NT2/D1 (cell line): ENCODE measurements around the gene MFSD11.

Experiments used
- SUZ12 ChIP-seq: IDR thresholded peaks from 2 replicates; pipeline ENCODE4 v1.6.1; 2011; ENCODE audit not compliant: insufficient read length, insufficient read depth; ENCODE audit errors: extremely low read depth
- YY1 ChIP-seq: IDR thresholded peaks from 2 replicates; pipeline ENCODE4 v1.6.1; 2011; ENCODE audit not compliant: insufficient read length, insufficient read depth

DNA sequence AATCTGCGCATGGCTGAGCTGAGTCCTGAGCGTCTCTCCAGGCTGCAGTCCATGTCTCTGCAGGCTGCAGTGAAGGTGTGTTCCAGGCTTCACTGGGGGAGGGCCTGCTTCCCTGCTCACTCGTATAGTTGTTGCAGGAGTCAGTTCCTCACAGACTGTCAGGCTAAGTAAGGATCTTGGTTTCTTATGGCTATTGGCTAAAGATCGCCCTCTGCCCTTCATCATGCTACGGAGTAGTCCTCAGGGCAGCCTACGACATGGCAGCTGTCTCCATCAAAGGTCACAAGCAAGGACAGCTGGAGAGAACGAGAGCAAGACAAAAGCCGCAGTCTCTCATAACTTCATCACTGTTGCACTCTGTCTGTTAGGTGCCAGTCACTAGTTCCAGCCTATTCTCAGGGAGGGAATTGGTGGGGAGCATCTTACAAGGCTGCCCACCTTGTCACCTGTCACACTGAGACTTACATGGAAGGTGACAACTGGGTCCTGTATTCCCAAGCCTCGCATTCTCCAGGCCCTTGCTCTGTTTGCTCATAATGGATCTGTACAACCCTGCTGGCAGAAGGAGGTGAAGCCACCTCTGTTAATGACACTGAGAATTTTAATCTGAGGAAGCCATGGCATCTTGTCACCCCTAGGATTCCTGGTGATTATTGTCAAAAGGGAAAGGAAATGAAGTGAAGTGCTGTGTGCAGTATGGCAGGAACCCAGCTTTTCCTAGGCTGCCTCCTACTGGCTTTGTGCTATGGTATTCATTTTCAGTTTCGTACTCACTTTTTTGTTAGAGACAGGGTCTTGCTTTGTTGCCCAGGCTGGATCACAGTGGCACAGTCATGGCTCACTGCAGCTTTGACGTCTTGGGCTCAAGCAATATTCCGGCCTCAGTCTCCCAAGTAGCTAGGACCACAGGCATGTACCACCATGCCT, 43.4 kb downstream of the MFSD11 start:
- TF ChIP-seq SUZ12 (no peak), YY1 (no peak)
